ENCODE data around the gene PIP5KL1.

DNA sequence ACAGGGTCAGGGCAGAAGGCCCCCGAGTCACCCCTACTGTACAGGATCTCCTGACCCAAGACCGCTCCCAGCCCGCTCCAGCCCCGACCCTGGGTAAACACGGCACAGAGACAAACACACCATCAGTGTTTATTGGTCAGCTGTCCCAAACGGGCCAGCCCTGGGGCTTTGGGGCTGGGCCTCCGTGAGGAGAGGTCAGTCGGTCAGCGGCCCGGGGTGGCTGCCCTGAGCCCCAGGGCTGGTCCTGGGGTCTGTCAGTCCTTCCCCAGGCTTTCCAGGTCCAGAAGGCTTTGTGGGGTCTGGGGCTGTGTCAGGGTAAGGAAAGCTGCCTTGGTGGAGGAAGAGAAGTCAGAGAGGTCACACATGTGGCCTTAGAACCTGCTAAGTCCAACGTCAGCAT, 4.4 kb upstream of the PIP5KL1 start:
- TF ChIP-seq, protein P1, sequence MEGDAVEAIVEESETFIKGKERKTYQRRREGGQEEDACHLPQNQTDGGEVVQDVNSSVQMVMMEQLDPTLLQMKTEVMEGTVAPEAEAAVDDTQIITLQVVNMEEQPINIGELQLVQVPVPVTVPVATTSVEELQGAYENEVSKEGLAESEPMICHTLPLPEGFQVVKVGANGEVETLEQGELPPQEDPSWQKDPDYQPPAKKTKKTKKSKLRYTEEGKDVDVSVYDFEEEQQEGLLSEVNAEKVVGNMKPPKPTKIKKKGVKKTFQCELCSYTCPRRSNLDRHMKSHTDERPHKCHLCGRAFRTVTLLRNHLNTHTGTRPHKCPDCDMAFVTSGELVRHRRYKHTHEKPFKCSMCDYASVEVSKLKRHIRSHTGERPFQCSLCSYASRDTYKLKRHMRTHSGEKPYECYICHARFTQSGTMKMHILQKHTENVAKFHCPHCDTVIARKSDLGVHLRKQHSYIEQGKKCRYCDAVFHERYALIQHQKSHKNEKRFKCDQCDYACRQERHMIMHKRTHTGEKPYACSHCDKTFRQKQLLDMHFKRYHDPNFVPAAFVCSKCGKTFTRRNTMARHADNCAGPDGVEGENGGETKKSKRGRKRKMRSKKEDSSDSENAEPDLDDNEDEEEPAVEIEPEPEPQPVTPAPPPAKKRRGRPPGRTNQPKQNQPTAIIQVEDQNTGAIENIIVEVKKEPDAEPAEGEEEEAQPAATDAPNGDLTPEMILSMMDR (IDR thresholded peaks at IDR 0.05): no peak
- TF ChIP-seq POLR2AphosphoS5 (IDR thresholded peaks at IDR 0.05; ENCODE audit: low read depth, low read length): no peak
- TF ChIP-seq, protein P2, sequence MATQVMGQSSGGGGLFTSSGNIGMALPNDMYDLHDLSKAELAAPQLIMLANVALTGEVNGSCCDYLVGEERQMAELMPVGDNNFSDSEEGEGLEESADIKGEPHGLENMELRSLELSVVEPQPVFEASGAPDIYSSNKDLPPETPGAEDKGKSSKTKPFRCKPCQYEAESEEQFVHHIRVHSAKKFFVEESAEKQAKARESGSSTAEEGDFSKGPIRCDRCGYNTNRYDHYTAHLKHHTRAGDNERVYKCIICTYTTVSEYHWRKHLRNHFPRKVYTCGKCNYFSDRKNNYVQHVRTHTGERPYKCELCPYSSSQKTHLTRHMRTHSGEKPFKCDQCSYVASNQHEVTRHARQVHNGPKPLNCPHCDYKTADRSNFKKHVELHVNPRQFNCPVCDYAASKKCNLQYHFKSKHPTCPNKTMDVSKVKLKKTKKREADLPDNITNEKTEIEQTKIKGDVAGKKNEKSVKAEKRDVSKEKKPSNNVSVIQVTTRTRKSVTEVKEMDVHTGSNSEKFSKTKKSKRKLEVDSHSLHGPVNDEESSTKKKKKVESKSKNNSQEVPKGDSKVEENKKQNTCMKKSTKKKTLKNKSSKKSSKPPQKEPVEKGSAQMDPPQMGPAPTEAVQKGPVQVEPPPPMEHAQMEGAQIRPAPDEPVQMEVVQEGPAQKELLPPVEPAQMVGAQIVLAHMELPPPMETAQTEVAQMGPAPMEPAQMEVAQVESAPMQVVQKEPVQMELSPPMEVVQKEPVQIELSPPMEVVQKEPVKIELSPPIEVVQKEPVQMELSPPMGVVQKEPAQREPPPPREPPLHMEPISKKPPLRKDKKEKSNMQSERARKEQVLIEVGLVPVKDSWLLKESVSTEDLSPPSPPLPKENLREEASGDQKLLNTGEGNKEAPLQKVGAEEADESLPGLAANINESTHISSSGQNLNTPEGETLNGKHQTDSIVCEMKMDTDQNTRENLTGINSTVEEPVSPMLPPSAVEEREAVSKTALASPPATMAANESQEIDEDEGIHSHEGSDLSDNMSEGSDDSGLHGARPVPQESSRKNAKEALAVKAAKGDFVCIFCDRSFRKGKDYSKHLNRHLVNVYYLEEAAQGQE (IDR thresholded peaks at IDR 0.05; ENCODE audit: insufficient read depth in 1 of 2, low read depth in 2 of 2, low read length in 1 of 2): no peak
- no peak for TF ChIP-seq SIN3A (IDR thresholded peaks at IDR 0.05; ENCODE audit: borderline replicate concordance, insufficient read depth, low read depth, low read length)
- TF ChIP-seq TCF7L2 (IDR thresholded peaks at IDR 0.05; ENCODE audit: low read depth, low read length): no peak

All from Panc1 (cell line).